Stimulated activated CD8-positive, alpha-beta memory T cell treated with anti-CD3 and anti-CD28 coated beads, Interleukin-15, amount 100 ng/mL, for 4 hours (primary cell): ENCODE measurements around the gene MYO3B.
"Not testable (repeated sequence)": the region's sequence is repeated elsewhere in the genome, so short reads cannot be mapped to it uniquely, and the experiment has no call there.

Experiments
- DNase-seq, 2 donors: peaks; one replicate each; pipeline ENCODE4 v3.0.0-alpha.2; 2020; ENCODE audit warnings: low read depth in 2 of 2

MYO3B gene

DNA sequence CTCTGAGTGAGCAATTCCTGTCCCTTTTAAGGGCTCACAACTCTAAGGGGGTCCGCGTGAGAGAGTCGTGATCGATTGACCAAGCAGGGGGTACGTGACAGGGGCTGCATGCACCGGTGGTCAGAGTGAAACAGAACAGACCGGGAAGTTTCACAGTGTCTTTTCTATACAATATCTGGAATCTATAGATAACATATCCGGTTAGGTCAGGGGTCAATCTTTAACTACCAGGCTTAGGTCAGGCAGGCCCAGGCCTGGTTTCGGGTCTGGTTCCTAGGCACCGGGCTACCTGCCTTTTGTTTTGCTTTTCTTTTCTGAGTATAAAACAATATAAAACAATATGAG, 35.3 kb downstream of the MYO3B start:
- not testable (repeated sequence) for DNase-seq

DNA sequence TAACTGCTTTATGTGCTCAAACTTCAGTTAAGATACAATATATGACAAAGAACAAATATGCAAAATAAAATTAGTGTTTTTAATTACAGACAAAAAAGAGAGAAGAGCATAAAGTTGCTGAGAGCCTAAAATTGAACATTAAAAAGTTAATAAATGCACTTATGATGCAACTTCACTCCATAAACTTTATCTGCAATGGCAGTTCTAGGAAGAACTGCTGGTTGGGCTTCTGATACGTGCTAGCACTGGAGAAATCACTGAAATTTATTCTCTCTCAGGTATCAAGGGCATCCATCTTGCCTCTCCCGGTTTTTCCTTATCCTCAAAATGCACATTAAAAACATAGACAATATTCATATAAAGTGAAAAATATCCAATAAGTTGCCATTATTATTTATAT, 35.7 kb downstream of the MYO3B start:
- DNase-seq, result no peak

DNA sequence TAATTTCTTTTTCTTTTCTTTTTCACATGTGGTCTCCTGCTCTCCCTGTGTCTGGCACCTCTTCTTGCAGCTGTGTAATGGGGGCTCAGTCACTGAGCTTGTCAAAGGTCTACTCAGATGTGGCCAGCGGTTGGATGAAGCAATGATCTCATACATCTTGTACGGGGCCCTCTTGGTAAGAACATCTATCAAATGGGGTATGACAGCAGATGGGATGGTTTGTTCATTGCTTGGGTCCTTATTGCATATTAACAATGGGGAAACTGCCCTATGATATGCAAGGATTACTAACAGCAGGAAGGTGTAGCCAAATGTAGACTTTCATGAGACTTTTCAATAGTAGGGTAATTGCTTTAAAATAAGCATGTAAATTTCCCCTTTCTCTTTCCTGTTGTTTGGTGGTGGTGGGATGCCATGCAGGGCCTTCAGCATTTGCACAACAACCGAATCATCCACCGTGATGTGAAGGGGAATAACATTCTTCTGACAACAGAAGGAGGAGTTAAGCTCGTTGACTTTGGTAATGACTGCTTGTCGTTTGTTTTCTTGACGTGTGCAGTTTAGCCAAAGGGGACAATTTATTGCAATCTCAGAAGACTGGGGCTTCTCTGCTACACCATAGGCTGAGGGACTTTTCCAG, 36.5 kb downstream of the MYO3B start:
- no peak for DNase-seq

DNA sequence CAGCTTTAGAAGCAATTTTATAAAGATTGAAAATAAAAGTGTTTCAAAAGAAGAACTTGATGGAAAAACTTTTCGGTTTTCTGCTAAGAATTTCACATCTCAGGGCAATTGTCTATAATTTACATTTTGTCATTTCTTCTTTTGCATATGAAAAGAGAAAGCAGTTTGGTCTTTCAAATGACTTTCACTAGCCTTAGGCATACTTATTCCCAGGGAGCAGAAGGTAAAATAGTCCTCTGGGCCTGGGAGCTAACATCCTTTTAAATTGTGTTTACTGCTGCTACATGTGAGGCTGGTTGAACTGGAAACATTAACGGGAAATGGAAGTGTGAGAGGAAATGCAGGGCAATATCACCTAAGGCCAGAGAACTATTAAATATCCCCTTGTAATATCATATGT, 37.1 kb downstream of the MYO3B start:
- no peak for DNase-seq

DNA sequence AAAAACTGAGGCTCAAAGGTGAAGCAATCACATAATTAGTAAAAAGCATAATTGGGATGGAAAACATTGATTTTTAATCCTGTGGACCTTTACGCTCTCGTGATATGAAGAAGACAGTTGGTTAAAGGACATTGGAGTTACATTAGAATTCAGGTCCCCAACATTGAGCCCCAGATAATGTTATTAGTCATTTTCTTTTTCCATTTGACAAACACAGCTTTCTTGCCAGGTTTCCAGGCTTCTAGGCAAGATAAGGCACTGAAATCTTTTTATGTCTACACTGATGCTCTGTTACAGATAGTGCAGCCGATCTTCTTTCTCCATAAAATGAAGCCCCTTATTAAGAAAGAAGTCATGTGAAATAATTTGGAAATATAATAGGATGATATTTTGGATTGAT, 38.5 kb downstream of the MYO3B start:
- no peak for DNase-seq

DNA sequence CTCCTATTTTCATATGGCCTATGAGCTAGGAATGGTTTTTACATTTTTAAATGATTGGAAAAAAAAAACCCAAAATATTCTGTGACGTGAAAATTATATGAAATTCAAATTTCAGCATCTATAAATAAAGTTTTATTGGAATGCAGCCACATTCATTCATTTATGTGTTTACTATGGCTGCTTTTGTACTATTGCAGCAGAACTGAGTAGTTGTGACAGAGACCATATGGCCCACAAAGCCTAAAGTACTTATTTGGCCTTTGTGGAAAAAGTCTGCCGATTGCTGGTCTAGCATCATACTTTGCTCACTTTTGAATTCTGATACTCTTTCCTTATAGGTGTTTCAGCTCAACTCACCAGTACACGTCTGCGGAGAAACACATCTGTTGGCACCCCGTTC, 39.0 kb downstream of the MYO3B start:
- no peak for DNase-seq

DNA sequence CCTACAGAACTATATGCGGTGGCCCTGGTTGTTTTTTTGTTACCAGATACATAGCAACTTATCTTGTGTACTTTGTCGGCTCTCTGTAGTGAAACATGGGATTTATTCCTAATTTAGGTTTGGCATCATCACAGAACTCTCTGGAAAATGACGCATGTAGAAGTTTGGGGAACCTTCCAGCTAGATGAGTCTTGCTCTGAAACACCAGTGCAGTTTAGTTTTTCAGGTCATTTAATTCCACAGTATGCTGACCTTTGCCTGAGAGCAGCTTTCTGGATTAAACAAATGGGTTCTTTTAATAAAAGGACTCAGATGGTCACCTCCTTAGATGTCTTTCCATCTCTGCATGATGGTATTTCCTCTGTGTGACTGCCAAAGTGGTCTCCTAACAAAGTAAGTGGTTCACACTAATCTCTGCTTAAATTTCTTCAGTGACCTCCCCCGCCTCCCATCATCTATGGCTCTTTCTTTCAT, 39.9 kb downstream of the MYO3B start:
- DNase-seq, result no peak

DNA sequence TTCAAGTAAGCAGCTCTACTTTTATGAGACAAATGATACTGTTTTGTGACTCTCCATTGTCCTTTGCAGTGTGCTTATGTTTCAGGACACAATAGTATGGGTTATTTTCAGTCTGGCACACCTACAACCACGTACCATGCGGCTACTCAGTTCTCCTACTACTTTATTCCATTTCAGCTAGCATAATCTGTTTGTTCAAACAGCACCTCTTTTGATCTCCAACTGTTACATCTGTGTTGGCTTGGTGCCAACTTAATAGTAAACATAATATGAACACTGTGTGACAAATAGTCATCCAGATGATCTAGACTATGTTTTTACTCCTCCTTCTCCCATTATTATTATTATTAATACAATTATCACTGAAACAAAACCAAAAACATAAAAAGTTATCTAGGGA, 40.5 kb downstream of the MYO3B start:
- DNase-seq, result no peak

DNA sequence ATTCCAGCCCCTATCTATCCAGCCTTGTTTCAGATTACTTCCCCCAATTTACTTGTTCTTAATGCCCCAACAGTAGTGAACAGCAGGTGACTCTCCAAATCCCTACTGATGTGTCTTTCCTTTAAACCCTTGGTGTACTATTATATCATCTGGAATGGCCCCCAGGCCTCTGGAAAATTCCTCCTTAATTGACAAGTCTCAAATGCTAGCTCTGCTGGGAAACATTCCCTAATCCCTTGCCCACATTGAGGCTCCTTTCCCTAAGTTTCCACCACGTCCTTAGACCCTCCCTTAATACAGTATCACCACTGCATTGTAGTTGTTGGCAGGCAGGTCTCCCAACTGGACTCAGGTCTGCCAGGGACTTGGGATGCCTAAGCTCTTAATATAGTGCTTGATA, 41.0 kb downstream of the MYO3B start:
- no peak for DNase-seq

DNA sequence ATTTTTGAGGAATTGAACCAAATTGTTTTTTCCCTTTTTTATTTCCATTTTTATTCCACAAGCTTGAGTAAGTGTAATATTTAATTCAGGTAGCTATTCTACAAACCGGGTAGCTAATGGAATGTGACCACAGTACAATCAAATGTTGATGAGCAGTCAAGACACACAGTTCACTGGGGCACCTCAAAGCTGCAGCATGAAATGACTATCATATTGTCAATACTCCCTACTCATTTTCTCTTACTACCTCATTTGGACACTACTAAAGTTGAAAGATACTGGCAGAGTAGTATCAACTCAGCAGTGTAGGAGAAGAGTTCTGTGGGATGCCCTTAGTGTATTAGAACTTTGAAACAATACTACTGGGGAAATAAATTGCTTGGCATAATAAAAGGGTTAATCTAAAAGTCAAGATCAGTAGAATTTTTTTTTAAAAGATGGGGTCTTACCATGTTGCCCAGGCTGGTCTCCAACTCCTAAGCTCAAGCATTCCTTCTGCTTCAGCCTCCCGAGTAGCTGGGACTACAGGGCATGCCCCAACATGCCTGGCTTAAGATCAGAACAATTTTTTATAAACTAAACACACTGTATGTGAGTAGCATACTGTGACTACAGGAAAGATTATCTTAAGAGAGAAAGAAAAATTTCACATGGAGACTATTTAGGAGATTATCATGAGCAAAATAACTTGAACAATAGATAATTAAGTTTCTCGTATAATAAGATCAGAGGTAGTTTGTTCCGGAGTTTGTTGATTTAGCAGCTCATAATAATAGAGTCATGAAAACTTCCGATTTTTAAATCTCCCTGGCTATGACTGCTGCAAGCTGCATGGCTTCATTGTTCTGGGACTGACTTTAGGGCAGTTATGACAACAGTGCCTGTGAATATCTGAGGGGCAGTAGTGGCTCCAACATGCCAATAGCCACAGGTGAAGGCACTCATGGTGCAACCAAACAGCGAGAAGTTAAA, 43.7 kb downstream of the MYO3B start:
- no peak for DNase-seq

DNA sequence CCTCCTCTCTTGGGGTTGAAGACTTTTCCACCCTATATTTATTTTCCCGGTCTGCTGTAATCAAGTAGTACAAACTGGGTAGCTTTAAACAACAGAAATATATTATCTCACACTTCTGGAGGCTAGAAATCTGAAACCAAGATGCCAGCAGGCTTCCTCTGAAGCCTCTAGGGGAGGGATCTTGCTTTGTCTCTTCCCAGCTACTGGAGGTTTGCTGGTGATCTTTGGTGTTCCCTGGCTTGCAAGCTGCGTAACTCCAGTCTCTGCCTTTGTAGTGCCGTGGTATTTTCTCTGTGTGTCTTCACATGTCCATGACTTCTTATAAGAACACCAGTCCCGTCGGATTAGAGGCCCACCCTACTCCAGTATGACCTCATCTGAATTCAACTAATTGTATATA, 44.4 kb downstream of the MYO3B start:
- DNase-seq, result no peak

DNA sequence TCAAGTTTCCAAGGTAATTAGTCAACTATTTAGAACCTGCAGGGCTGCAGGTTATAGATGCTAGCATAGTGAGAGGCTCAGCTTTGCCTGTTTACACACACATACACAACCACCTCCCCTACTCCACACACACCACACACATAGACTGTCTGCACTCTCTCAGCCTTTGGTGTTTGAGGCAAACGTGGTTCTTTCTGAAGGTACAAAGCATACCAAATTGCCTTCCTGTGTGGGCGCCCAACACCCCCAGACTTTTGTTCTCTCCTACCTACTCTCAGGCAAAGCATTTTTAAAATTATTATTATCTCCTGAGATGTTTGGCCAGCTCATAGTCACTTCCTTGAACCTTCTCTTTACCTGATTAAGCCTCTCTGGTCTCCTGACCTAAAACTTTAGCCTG, 44.9 kb downstream of the MYO3B start:
- no peak for DNase-seq

DNA sequence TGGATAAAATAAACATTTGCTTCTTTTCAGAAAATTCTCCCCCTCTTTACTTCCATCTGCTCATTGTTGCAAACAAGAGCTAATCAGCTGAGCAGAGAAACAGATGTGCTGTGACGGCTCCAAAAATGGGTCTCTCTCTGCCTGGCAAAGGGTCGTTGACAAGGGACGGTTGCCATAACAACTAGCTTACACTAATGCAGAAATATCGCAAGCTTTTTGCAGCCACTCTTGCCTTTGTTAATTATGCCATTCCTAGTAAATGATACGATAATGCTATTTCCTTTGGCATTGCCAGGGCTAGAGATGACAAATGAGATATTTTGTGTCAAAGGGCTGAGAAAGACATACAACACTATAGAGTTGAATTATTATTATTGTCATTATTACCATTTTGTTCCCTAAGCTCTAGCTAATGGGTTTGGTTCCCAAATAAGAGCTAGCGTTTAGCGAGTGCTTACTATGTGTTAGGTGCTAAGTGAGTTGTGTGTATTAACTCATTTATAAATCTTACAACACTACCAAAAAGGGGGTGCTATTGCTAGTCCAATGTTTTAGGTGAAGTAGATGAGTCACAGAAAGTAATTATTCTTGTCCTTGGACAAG, 46.8 kb downstream of the MYO3B start:
- DNase-seq, result no peak

DNA sequence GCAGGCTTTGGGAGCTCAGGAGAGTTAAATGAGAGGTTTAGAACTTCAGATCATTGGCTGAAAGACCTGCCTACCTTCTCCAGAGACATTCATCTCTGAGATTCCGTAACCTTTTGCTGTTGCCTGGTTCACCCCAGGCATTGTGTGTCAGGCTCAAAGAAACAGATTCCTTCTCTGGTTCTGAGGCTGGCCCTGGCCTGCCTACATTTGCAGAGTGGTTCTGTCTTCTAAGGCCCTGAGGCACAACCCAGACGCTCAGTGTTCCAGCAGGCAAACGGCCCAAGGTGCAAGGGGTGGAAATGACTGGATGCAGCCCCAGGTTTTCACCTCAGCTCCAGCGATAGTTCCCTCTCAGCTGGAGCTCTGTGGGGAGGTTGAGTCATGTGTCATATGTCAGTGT, 48.3 kb downstream of the MYO3B start:
- DNase-seq, result no peak

DNA sequence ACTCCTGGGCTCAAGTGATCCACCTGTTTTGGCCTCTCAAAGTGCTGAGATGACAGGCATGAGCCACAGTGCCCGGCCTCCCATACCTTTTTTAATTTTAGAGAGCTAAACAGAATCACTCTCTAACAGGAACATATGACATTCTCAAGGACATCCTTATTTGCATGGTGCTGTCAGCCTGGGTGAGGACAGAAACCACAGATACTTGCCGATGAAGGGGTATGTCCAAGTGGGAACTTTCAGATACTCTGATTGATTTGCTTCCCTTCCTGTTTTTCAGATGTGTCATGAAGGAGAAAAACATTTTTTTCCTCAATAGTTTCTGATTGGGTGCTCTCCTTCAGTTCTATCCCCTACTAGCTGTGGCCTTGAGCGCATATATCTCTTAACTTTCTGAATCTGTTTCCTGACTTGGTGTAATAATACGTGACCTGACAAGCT, 49.6 kb downstream of the MYO3B start:
- DNase-seq, result no peak

DNA sequence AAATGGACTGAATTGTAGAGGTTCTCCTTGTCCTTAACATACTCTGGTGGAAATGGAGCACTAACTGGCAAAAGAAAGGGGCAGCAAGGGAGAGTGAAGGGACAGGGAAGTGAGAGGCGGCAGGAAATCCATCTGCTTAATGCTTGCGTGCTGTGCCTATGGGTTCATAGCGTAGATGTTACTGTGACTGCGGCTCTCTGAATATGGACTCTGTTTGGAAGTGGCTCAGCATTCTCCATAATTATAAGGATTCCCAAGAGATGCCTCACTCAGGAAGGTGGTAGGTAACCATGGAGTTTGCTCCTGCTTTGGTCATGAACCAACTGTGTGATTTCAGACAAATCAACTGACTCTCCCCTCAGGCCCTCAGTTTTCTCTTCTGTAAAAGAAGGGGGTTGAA, 50.0 kb downstream of the MYO3B start:
- DNase-seq, result no peak

DNA sequence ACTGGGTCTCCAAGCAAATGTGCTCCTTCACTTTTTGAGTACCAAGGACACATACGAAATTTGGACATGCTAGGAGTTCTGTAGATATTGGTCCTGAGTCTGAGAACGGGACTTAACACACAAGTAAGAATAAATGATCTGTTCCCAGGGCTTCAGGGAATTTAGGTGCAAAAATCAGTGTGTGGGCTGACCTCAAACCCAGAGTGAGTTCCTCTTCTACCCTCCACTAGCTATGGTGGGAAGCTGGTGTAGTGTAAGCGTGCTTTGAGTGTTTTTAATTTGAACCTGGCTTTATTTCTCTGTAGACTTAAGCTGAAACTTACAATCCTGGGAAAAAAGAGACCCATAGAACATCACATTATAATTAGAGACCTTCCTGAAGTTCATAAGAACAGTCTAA, 50.5 kb downstream of the MYO3B start:
- DNase-seq, result no peak

DNA sequence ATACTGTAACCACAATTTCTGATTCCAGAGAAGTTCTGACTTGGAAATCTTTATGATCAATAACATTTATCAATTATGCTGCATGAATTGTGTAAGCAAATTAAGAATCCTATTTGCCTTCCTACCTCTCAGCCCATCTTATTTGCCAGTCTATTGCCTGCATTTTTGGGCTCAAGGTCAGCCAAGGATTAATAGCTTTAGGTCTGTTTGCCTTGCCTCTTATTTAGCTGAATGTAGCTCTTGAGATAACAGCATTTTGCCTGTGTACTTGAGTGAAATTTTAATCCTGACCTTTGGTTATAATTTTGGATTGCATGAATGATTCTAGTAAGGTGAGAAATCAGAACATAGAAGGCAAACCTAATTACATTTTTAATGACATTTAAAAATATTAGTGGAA, 51.2 kb downstream of the MYO3B start:
- no peak for DNase-seq

DNA sequence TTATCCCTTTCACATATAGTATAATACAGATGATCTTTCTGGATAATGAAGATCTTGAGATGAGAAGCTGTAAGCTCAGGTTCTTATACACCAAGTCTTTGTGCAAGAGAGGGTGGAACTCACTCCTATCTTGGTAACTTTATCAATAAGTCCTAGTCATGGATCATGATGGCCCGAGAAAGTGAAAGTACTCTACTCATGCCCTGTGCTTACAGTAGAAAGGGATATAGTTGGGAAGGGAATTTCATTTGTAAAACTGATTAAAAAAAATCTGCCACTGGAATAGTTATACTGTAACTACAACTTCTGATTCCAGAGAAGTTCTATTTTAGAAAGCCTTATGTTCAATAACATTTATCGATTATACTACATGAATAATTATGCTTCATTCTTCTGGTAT, 51.8 kb downstream of the MYO3B start:
- DNase-seq, result no peak

DNA sequence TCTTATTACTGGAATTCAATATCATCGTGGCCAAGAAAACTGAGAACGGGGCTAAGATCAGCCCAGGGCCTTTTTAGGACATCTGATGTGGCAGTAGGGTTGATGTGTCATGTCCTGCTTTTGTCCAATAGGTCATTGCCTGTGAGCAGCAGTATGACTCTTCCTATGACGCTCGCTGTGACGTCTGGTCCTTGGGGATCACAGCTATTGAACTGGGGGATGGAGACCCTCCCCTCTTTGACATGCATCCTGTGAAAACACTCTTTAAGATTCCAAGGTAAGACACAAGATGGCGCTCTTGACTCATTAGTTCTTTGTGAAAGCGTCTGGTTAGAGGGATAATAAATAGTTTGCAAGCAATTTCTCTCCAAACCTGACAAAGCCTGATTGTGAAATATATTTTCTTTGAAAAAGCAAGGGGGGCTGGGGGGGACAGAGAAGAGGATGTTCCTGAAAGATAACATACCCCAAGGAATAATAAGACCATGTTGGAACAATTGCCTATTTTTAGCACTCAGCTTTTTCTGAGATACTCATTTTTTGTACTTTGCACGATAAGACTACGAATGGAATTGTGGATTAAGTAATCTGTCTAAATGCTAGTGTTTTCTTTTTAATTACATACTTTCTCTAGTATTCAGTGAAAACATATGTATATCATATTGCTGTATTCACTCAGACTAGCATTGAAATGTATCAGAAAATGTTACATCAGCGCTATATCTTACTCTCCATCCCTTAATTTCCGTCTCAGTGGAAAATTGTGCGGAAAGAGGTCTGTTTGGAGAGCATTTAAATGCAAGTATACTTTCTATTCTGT, 58.1 kb downstream of the MYO3B start:
- no peak for DNase-seq

DNA sequence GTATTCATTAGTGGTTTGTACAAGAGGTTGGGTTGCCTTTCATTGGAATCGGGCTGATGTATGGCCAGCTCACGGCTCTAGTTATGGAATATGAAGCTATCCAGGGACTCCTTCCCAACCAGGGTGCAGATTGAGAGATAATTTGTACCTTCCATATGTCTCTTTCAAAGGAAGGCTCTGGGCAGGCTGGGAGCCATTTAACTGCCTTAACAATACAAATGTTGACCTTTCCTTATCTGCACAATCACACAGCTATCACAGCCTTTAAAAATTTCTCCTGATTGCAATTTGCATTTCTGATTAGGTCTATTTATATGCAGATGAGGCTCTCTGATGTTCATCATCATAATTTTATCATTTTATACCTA, 58.7 kb downstream of the MYO3B start:
- no peak for DNase-seq

DNA sequence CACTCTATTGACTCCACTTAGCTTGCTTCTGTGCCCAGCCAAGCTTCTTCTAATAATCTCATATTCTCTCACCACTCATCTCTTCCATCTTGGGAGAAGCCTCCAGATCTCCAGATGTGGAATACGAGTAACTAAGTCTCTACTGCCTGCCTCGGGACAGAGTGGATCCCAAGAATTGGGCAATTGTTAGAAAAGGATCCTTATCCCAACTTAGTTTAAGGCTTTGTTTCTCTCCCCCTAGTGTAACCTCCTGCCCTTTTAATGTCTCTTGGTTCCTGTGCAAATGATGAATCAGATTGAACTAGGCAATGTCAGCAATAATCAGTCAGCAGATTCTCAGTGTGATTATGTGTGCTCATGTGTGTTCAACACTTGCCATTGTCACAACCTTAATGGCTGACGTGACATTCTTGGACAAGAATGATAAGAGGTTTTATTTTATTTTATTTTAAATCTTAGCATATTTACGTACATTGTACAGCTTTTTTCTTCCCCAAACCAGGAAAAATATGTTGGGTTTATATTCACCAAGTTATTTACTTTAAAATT, 59.7 kb downstream of the MYO3B start:
- DNase-seq, result no peak
